Subcutaneous adipose tissue (tissue), 4 donors: ENCODE measurements around the gene B4GALT2. TPM values are rescaled to one million over a fixed set of nuclear protein-coding genes. Genes with fewer than 3 reads are reported as not detected.

Experiments used
- total RNA-seq, 4 donors: library from RNA; depleted of rRNA; stranded (reverse); fragments of >200 nt; gene quantifications; one replicate each; pipeline ENCODE4 v1.1.0, GENCODE V29; 2016
- TF ChIP-seq, protein P1 (sequence below): fragments of 450-650 bp; IDR thresholded peaks from one replicate; pipeline ENCODE4 v1.5.1; 2016; ENCODE audit warnings: low read depth, mild to moderate bottlenecking, control low read depth, antibody characterized with exemption, moderate library complexity

Gene B4GALT2
- total RNA-seq, 4 donors from 2014 or later: 21.1 to 44.3 (median 26.7) TPM

GRCh38 chr1:44029911-44030604, 51.0 kb downstream of the B4GALT2 start:
- TF ChIP-seq, protein P1, sequence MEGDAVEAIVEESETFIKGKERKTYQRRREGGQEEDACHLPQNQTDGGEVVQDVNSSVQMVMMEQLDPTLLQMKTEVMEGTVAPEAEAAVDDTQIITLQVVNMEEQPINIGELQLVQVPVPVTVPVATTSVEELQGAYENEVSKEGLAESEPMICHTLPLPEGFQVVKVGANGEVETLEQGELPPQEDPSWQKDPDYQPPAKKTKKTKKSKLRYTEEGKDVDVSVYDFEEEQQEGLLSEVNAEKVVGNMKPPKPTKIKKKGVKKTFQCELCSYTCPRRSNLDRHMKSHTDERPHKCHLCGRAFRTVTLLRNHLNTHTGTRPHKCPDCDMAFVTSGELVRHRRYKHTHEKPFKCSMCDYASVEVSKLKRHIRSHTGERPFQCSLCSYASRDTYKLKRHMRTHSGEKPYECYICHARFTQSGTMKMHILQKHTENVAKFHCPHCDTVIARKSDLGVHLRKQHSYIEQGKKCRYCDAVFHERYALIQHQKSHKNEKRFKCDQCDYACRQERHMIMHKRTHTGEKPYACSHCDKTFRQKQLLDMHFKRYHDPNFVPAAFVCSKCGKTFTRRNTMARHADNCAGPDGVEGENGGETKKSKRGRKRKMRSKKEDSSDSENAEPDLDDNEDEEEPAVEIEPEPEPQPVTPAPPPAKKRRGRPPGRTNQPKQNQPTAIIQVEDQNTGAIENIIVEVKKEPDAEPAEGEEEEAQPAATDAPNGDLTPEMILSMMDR: no peak

DNA sequence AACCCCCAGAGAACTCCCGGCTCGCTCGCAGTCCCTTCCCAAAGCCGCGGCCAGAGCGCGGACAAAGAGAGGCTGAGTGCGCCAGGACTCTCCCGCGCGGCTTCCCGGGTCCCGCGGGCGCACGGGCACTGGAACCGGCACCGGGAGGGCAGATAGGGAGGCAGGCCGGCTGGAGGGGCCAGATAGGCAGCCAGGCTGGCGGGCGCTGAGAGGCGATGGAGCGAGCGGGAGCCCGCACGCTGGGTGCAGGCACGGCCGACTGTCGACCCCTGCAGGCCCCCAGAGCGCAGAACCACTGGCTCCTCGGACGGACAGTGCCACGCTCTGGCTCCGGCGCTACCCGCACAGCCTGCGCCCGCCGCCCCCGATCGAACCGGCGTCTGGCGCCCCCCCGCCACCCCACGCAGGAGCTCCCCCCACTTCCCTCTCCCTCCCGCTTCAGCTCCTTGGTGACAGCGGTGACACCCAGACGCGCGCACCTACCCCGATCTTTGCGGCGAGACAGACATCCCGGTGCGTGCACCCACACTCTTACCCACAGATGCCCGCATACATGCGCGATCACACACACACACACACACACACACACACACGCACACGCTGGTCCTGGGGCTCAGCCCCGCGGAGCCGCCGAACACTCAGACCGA, 51.7 kb downstream of the B4GALT2 start:
- TF ChIP-seq, protein P1: no peak

- TF ChIP-seq, protein P1: no peak
Measured at GRCh38 chr1:44031252-44032169, 52.5 kb downstream of the B4GALT2 start, which contains the start of gene SLC6A9. Gene SLC6A9, minus strand, starts transcription at chr1:44031462. Its CDS starts 7,185 bp downstream, at chr1:44024277.

- TF ChIP-seq, protein P1: no peak
Measured at GRCh38 chr1:44032170-44032790, 53.3 kb downstream of the B4GALT2 start.

GRCh38 chr1:44033041-44033575, 54.1 kb downstream of the B4GALT2 start:
- TF ChIP-seq, protein P1: no peak

- TF ChIP-seq, protein P1: no peak
Measured at GRCh38 chr1:44033756-44034155, 54.7 kb downstream of the B4GALT2 start.
